Natural killer cell (primary cell): Measurements from ENCODE around the gene TRIP13. TPM values are rescaled to one million over a fixed set of nuclear protein-coding genes. Genes with fewer than 3 reads are reported as not detected.

Experiments
- ATAC-seq, 3 donors: fragments of 150-1000 bp in 2 of 3; fragments of 200-7000 bp in 1 of 3; cut with Tn5 transposase; 1 replicate in 1 of 3; 2 replicates in 2 of 3; pipeline ENCODE4 v1.10.0; 2021; ENCODE audit warnings: mild to moderate bottlenecking in 2 of 3, moderate library complexity in 2 of 3
- DNase-seq, 2 donors: peaks; one replicate each; pipeline versions ENCODE4 v3.0.0 to v3.0.0-alpha.2; 2013 to 2021; ENCODE audit warnings: mixed read lengths in 1 of 2
- H3K27ac ChIP-seq: one replicate; pipeline ENCODE4 v1.5.1; 2013; ENCODE audit warnings: mild to moderate bottlenecking, low read length
- H3K27me3 ChIP-seq: one replicate; pipeline ENCODE4 v1.6.1; 2013; ENCODE audit warnings: low read length; ENCODE audit not compliant: control insufficient read depth, insufficient read depth
- H3K36me3 ChIP-seq: one replicate; pipeline ENCODE4 v1.6.1; 2013; ENCODE audit warnings: low read length; ENCODE audit not compliant: control insufficient read depth, insufficient read depth
- H3K4me1 ChIP-seq: one replicate; pipeline ENCODE4 v1.6.1; 2013; ENCODE audit warnings: low read length; ENCODE audit not compliant: control insufficient read depth, insufficient read depth
- H3K4me3 ChIP-seq: one replicate; pipeline ENCODE4 v1.5.1; 2013; ENCODE audit warnings: low read length
- H3K9me3 ChIP-seq: one replicate; pipeline ENCODE4 v1.6.1; 2013; ENCODE audit warnings: low read length; ENCODE audit not compliant: control insufficient read depth, insufficient read depth
- H3K27ac Mint-ChIP-seq, 2 donors: one replicate each; pipeline ENCODE4 v1.8.0; 2022; ENCODE audit warnings: mild to moderate bottlenecking in 2 of 2, mixed read lengths in 2 of 2, moderate library complexity in 1 of 2
- H3K27me3 Mint-ChIP-seq, 2 donors: one replicate each; pipeline ENCODE4 v1.8.0; 2022; ENCODE audit warnings: low read depth in 2 of 2, mixed read lengths in 2 of 2
- H3K36me3 Mint-ChIP-seq: one replicate; pipeline ENCODE4 v1.8.0; 2022; ENCODE audit warnings: mixed read lengths
- H3K4me1 Mint-ChIP-seq, 2 donors: one replicate each; pipeline ENCODE4 v1.8.0; 2022; ENCODE audit warnings: mixed read lengths in 2 of 2
- H3K4me3 Mint-ChIP-seq: one replicate; pipeline ENCODE4 v1.8.0; 2022; ENCODE audit warnings: mild to moderate bottlenecking, moderate library complexity, mixed read lengths
- H3K9me3 Mint-ChIP-seq, 2 donors: one replicate each; pipeline ENCODE4 v1.8.0; 2022; ENCODE audit warnings: mixed read lengths in 2 of 2
- WGBS: methylation state at CpG from one replicate; pipeline ENCODE4 v1.1.7; 2013; ENCODE audit warnings: missing lambda C conversion rate; ENCODE audit not compliant: insufficient coverage; 5-methylcytosine and 5-hydroxymethylcytosine counted together
- intact Hi-C: fragments of 100-400 bp; cut with micrococcal nuclease; formaldehyde crosslinking; loops from one replicate; pipeline ENCODE4 v1.14.2; 2022
- total RNA-seq, 4 donors: library from RNA; stranded (reverse); fragments of 120-200 nt in 1 of 4; gene quantifications; one replicate each; pipeline versions ENCODE4 v1.2.3 to v1.2.4, GENCODE V29; 2013 to 2022
- TF ChIP-seq, protein P1 (sequence below): fragments of 200-600 bp; IDR thresholded peaks from one replicate; pipeline ENCODE4 v1.8.0; 2022; ENCODE audit warnings: antibody characterized with exemption

The TRIP13 gene
- total RNA-seq, 3 donors from 2014 or later (not counting 1 experiment from before 2014, with no cell fraction given), result 0.45 to 0.57 (median 0.56) TPM

DNA sequence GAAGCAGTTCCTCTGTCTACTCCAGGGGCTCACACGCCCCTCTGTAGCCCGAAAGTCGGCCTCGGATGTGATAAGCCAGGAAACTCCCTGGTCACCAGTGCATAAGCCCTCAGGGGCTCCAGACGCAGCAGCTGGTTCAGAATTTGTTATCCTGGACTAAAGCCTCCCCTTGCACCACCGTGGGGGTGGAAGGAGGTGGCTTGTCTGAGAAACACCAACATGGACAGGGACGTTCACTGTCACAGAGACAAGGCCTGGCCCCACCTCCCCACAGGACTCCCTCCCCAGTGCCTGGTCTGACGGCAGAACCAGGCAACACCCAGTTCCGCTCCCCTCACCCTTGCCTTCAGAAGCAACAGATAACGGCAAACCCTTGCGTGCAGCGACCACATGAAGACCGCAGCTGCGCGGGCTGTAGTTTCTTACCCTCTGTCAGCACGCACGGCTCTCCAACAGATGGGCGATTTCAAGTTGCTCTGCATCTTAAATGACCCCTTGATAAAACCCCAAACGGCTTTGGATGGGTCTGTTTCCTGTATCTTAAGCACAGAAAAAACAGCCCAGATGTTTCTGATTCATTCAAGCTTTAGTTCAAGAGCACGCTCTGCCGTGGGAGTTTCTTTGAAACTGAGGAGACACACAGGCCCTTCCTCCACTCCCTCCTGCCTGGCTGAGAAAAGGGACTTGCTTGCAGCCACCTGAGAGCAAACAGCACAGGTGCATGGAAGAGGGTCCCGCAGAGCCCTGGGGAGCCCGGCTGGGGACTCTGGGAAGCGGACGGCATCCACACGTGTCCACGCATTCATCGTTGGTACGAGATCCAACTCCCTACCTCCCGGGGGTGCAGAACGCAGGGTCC lies 71.2 kb downstream of the TRIP13 start:
- ATAC-seq (peak; percentile 62 to 74 (median 66)), DNase-seq (peak; percentile 30 to 74)
- Histone ChIP-seq H3K27me3 (peaks cover 2% of the 10 kb centered on the region), H3K4me3 (no peak overlapping the region), H3K4me1 (peaks cover 25% of the 10 kb centered on the region), H3K36me3 (no peaks in the 10 kb centered on the region), H3K9me3 (no peaks in the 10 kb centered on the region), H3K27ac (peak overlapping the region; percentile 8)
- H3K36me3 Mint-ChIP-seq, result no peaks in the 10 kb centered on the region
- peak overlapping the region; percentile 68 to 87 for H3K27ac Mint-ChIP-seq
- intact Hi-C loops, result loop anchor here (5.0 kb wide), 1 partner anchor 43 kb away; the partner anchor contains the start of gene NKD2
- H3K27me3 Mint-ChIP-seq, result peaks cover 31% of the 10 kb centered on the region in 2 donors
- WGBS, result 47% methylated on average over 31 of the region's 31 CpGs
- no peaks in the 10 kb centered on the region for H3K9me3 Mint-ChIP-seq
- peaks cover 28 to 37% of the 10 kb centered on the region in 2 donors for H3K4me1 Mint-ChIP-seq
- H3K4me3 Mint-ChIP-seq, result peak overlapping the region; percentile 66
- TF ChIP-seq, protein P1, sequence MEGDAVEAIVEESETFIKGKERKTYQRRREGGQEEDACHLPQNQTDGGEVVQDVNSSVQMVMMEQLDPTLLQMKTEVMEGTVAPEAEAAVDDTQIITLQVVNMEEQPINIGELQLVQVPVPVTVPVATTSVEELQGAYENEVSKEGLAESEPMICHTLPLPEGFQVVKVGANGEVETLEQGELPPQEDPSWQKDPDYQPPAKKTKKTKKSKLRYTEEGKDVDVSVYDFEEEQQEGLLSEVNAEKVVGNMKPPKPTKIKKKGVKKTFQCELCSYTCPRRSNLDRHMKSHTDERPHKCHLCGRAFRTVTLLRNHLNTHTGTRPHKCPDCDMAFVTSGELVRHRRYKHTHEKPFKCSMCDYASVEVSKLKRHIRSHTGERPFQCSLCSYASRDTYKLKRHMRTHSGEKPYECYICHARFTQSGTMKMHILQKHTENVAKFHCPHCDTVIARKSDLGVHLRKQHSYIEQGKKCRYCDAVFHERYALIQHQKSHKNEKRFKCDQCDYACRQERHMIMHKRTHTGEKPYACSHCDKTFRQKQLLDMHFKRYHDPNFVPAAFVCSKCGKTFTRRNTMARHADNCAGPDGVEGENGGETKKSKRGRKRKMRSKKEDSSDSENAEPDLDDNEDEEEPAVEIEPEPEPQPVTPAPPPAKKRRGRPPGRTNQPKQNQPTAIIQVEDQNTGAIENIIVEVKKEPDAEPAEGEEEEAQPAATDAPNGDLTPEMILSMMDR, result no peak

DNA sequence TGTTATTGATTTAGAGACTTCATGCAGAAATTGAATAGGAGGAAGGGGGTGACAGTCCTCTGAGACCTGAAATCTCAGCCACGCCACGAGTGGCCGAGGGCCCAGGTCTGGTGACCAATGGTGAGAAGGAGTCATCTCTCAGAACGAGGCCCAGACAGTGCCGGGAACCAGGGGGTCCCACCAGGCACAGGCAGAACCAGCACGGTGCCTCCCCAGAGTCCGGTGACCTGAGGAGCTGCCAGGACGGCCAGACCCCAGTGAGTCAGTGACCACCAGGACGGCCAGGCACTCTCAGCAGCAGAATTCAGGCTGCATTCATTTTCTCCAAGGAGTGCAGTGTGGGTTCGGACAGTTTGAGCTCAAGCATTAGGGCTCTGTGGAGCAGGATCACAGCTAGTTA lies 72.1 kb downstream of the TRIP13 start:
- H3K27me3 Mint-ChIP-seq, result peaks cover 37 to 40% of the 10 kb centered on the region in 2 donors

DNA sequence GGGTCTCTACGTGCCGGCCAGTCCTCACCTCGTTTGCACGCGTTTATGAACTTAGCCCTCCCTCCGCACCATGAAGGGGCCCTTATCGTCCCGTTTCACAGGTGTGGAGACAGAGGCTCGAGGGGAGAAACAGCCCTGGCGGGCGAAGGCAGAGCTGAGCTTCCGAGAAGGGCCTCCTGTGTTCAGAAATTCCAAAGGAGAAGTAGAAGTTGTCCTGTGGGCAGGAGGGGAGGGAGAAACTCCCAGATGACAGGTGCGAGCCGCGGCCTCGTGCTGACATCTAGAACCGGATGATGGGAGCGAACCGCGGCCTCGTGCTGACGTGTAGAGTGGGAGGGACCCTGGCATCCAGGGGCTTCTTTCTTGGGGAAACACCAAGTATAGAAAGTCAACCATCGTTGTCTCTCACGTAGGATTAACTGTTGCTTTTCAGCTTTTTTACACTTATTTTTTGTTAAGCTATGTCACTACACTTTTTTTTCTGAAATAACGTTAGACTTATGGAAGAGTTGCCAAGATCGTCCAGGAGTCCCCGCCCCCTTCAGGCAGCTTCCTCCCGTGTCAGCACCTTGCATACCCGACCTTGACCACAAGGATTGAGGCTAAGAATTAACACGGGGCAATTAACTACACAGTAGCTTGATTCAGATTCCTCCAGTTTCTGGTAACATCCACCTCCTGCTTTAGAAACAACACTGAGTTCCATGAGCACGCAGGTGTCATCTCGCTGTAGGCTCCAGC lies 73.1 kb downstream of the TRIP13 start:
- TF ChIP-seq, protein P1, result no peak
- Histone ChIP-seq H3K27me3 (peaks cover 2% of the 10 kb centered on the region), H3K4me3 (no peak overlapping the region), H3K9me3 (no peaks in the 10 kb centered on the region), H3K27ac (no peak overlapping the region), H3K4me1 (peaks cover 13% of the 10 kb centered on the region), H3K36me3 (no peaks in the 10 kb centered on the region)
- H3K27ac Mint-ChIP-seq, result no peak overlapping the region
- no peaks in the 10 kb centered on the region for H3K9me3 Mint-ChIP-seq
- H3K4me3 Mint-ChIP-seq, result no peak overlapping the region
- DNase-seq (no peak), ATAC-seq (no peak)
- 82% methylated on average over 32 of the region's 32 CpGs for WGBS
- no peaks in the 10 kb centered on the region for H3K36me3 Mint-ChIP-seq
- peaks cover 22% of the 10 kb centered on the region in 2 donors for H3K4me1 Mint-ChIP-seq
- intact Hi-C loops, result no loop called here
- peaks cover 31 to 48% of the 10 kb centered on the region in 2 donors for H3K27me3 Mint-ChIP-seq

More for the DNA sequence above, 72.1 kb downstream of the TRIP13 start:
- Histone ChIP-seq H3K4me1 (peaks cover 23% of the 10 kb centered on the region), H3K27me3 (peaks cover 2% of the 10 kb centered on the region), H3K4me3 (no peak overlapping the region), H3K9me3 (no peaks in the 10 kb centered on the region), H3K27ac (no peak overlapping the region), H3K36me3 (no peaks in the 10 kb centered on the region)
- no peak for DNase-seq
- H3K27ac Mint-ChIP-seq, result peak overlapping the region in 1 of 2 donors; percentile 22
- H3K9me3 Mint-ChIP-seq, result no peaks in the 10 kb centered on the region
- TF ChIP-seq, protein P1, result no peak
- intact Hi-C loops, result loop anchor here (5.0 kb wide), 1 partner anchor 42 kb away; the partner anchor contains the start of gene NKD2
- H3K4me3 Mint-ChIP-seq, result no peak overlapping the region
- peaks cover 28 to 31% of the 10 kb centered on the region in 2 donors for H3K4me1 Mint-ChIP-seq
- WGBS, result 85% methylated on average over 10 of the region's 10 CpGs
- no peak for ATAC-seq
- no peaks in the 10 kb centered on the region for H3K36me3 Mint-ChIP-seq
